GM21360 (cell line): Measurements from ENCODE around the gene CCL7.

Experiments
- ATAC-seq: cut with Tn5 transposase; IDR thresholded peaks from one replicate; pipeline ENCODE4 v1.9.1; 2021; ENCODE audit warnings: mild to moderate bottlenecking, moderate library complexity; ENCODE audit not compliant: unreplicated experiment

The CCL7 gene

DNA sequence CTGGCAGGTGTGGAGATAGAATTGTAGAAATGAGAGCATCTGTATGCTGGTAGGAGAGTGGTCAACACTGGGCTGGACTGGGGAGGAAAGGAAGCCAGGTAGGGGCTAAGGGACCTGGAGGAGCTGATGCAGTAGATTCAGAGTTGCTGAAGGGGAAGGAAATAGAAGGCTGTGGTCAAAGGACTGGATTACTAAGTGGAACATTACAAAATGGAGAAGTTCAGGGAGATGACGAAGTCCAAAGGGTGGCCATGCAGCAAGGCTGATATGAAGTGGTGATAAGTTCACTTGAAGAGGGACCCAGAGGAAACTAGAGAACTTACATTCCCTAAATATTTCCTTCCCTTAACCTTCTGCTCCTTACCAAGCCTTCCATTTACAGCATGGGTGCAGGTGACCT lies 23.6 kb upstream of the CCL7 start:
- no peak for ATAC-seq

DNA sequence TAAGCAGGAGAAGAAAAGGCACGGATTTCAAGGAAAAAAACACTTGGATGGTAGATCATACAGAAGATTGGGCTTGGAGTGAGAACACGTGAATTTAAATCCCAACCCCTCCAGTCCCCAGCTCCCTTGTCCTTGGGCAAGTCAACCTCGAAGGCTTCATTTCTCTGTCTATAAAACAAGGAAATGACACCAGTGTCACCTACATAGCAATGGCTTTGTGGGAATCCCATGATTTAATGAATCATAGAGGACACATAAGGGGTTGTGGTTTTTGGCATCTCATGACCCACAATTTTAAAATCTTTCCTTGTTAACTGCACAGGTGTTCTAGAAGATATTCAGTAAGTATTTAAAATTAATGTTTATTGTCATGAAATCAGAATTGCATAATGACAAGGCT lies 23.1 kb upstream of the CCL7 start:
- ATAC-seq: no peak

DNA sequence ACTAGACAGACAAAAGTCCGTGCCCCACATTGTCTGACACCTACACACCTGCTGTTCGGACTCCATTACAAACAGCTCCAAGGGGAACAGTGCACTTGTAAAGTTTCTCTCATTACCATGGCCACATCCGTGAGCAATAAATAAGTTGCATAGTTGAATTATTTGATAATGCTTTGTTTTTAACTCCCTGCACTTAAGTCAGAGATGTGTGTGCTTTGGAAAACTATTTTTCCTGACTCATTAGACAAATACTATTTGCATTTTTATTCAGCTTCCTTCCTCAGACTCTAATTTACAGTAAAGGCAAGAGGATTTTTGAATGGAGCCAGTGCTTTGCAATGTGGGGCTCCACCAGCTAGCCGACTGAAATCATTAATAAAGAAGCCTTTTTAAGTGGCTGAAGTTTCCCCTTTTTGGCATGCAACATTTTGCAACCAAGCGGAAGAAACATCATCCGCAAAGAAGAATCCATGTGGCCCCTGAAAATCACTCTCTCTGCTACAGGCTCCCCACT lies 21.5 kb upstream of the CCL7 start:
- ATAC-seq: no peak

DNA sequence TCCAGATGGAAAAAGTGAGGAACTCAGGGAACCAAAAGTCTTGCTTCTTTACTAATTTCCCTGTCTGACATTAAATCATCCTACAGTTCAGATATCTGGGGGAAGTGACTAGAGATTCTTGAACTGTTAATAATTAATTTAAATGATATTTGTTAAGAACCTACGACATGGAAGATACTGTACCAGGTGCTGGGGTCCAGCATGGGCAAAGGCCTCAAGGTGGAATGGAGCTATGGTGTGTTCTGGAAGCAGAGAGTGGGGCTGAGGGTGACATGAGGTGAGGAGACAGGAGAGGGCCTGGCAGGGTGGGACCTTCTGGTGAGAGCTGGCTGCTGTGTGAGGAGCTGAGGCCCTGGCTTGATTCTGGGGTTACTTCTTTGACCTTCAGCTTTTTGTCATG lies 21.0 kb upstream of the CCL7 start:
- no peak for ATAC-seq

DNA sequence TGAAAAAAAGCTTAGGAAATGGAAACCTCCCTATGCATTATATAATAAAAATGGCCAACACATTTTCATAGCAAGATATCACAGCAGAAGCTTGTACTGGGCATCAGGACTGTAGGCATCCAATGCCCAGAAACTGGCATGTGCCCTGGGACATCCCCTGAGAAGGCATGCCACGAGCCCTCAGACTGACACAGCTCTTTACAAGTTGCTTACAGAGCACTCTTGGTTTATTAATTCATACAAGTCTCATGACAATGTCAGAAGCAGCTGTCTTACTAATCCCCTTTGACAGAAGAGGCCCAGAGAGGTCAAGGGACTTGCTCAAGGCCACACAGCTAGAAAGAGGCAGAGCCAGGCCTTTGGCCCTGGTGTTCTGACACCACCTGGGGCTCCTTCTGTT lies 20.5 kb upstream of the CCL7 start:
- no peak for ATAC-seq

DNA sequence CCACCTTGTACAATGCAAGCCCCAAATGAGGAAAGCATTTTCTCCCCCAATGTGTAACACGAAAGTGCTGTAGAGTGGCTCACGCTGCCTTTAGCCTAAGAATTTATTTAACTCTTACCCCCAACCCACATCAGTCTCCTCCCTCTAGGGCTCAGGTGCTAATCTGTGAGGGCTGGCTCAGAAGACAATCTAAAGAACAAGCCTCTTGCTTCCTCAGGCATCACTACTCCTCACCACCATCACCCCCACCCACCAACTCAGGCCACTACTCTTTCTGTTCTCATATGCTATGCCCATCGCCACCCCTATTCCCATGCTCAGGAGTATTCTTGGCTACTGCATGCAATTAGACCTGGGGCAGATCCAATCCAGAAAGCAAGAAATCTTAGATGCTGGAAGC lies 18.8 kb upstream of the CCL7 start:
- no peak for ATAC-seq

DNA sequence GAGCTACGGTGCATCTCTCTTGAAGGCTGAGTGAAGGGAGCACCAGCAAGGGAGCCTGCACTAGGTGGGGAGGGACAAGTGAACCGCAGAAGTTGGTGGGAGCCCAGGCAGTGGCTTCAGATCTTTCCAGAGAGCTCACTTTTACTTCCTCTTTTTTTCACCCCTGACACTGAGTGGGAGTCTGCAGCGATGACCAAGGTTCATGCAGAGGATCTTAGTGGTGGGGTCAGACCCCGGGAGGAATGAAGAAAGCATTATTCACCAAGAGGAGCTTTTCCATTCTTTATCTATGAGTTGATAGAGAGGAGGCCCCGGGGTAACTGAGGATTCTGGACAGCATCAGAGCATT lies 18.0 kb upstream of the CCL7 start:
- no peak for ATAC-seq

DNA sequence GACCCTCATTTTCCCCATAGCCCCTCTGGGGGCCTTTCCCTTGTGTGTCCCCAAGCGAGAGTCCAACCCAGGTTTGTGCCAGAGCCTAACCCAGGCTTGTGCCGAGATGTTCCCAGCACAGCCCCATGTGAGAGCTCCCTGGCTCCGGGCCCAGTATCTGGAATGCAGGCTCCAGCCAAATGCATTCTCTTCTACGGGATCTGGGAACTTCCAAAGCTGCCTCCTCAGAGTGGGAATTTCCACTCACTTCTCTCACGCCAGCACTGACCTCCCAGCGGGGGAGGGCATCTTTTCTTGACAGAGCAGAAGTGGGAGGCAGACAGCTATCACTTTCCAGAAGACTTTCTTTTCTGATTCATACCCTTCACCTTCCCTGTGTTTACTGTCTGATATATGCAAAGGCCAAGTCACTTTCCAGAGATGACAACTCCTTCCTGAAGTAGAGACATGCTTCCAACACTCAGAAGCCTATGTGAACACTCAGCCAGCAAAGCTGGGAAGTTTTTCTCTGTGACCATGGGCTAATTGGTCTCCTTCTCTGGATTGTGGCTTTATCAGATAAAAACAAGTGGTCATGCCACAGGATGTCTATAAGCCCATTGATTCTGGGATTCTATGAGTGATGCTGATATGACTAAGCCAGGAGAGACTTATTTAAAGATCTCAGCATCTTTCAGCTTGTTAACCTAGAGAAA lies 17.4 kb upstream of the CCL7 start:
- no peak for ATAC-seq

DNA sequence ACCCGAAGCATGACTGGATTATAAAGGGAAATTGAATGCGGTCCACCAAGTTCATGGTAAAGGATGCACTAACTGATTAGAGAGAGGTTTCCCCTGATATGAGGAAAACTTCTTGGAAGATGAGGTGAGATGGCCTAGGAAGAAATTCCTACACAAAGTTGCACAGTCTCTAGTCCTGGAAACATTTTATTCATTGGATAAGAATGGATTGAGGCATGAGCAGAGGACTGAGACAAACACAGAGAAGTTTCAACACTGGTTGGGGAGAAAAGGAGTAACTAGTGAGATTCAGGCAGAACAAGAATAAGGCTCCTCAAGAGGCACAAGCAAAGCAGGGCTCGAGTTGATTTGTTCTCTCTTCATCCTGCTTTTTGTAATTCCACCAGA lies 16.9 kb upstream of the CCL7 start:
- ATAC-seq: no peak

DNA sequence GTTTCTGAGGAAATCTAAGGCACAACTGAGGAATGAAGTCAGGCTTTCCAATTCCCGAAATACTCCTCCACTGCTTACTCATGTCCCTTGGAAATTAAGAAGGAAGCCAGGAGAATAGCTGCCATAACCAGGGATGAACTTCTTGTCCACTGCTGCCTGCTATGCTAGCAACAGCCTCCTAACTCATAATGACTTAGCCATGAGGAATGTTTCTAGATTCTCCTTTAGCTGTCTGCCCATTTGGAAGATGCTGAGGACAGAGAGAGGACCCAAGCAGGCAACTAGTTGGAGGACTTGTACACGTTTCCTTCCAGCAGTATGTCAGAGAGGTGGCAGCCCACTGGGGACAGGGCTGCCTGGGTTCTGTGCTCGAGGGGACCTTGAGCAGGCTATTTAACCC lies 15.9 kb upstream of the CCL7 start:
- ATAC-seq: no peak

DNA sequence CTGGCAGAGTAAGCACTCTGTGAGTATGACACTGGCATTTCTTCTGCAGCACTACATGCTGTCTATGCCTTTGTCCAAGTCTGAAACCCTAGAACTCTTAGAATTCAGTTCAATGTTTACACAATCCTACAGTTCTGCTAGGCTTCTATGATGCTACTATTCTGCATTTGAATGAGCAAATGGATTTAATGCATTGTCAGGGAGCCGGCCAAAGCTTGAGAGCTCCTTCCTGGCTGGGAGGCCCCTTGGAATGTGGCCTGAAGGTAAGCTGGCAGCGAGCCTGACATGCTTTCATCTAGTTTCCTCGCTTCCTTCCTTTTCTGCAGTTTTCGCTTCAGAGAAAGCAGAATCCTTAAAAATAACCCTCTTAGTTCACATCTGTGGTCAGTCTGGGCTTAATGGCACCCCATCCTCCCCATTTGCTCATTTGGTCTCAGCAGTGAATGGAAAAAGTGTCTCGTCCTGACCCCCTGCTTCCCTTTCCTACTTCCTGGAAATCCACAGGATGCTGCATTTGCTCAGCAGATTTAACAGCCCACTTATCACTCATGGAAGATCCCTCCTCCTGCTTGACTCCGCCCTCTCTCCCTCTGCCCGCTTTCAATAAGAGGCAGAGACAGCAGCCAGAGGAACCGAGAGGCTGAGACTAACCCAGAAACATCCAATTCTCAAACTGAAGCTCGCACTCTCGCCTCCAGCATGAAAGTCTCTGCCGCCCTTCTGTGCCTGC lies 15.2 kb upstream of the CCL7 start, which contains the start of gene CCL2:
Gene CCL2 (plus strand): TSS at position 635 of the 730 bp plus-strand sequence. CDS start 65 bp downstream, at position 700.
- ATAC-seq: no peak

DNA sequence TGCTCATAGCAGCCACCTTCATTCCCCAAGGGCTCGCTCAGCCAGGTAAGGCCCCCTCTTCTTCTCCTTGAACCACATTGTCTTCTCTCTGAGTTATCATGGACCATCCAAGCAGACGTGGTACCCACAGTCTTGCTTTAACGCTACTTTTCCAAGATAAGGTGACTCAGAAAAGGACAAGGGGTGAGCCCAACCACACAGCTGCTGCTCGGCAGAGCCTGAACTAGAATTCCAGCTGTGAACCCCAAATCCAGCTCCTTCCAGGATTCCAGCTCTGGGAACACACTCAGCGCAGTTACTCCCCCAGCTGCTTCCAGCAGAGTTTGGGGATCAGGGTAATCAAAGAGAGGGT lies 14.7 kb upstream of the CCL7 start:
- no peak for ATAC-seq

DNA sequence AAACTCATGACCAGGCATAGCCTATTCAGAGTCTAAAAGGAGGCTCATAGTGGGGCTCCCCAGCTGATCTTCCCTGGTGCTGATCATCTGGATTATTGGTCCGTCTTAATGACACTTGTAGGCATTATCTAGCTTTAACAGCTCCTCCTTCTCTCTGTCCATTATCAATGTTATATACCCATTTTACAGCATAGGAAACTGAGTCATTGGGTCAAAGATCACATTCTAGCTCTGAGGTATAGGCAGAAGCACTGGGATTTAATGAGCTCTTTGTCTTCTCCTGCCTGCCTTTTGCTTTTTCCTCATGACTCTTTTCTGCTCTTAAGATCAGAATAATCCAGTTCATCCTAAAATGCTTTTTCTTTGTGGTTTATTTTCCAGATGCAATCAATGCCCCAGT lies 14.2 kb upstream of the CCL7 start:
- no peak for ATAC-seq

DNA sequence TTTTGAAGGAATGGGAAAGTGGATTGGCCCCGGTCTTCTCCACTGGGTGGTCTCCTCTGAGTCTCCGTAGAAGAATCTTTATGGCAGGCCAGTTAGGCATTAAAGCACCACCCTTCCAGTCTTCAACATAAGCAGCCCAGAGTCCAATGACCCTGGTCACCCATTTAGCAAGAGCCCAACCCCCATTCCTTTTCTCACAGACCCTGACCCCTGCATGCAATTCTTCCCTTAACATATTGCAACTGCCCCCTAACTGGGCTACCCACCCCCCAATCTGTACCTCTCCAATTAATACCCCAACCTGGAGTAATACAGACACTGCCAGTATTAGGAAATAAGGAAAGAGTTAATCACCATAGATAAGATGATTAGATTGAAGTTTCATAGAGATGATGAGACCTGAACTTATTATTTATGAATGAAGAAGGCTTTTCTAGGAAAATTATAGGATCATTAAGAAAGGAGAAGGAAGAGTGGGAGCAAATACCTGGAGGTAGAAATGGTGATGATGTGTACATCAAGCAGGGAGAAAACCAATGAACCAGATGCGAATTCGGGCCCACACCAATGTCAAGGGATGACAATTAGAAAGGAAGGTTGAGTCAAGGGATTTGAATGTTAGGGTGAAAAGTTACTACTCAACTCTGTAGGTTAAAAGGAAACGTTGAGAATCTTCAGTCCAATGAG lies 12.6 kb upstream of the CCL7 start:
- no peak for ATAC-seq

DNA sequence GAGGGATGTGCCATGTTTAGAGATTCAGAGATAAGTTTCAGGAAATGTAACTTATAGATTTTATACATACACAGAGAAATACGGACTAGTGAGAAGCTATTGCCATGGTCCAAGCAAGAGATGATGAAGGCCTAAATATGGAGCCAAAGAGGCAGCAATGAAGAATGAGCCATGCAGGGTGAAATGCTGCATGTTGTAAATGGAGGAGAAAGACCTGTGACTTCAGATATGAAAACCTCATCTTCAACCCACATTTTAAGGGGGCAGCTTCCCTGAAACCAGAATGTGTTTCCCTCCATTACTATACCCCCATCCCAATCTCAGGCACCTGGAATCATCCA lies 12.1 kb upstream of the CCL7 start:
- no peak for ATAC-seq

DNA sequence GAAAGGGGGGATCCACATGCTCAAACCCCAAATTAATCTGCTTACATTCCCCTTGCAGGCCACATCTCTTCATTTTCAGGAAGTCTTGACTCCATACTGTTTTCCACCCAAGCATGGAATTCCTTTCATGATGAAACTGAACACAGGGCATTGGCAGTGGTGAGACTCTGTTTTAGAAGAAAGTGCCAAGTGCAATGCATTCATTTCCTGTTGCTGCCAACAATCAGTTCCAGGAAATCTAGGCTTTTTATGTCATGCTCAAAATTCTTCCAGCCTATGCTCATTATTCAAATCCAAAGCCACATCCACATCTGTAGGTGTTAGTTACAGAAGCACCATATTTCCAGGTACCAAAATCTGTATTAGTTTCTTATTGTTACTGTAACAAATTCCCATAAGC lies 10.9 kb upstream of the CCL7 start:
- no peak for ATAC-seq

DNA sequence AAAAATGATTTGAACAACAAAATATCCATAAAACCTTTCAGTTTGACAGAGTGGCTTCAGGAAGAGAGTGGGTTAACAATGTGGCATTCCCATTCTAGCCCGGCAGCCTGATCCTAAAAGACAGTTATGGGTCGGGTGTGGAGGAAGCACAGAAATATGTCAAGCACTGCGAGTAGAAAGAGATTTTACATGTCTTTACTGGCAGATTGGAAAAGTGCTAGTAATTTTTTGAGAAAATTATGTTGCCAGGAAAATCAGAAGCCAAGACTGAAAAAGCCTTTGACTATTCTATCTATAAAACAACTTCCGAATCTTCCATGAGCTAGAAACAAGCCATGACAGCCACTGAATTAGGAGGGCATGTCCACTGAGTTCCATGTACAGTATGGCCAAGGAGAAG lies 9.2 kb upstream of the CCL7 start:
- no peak for ATAC-seq

DNA sequence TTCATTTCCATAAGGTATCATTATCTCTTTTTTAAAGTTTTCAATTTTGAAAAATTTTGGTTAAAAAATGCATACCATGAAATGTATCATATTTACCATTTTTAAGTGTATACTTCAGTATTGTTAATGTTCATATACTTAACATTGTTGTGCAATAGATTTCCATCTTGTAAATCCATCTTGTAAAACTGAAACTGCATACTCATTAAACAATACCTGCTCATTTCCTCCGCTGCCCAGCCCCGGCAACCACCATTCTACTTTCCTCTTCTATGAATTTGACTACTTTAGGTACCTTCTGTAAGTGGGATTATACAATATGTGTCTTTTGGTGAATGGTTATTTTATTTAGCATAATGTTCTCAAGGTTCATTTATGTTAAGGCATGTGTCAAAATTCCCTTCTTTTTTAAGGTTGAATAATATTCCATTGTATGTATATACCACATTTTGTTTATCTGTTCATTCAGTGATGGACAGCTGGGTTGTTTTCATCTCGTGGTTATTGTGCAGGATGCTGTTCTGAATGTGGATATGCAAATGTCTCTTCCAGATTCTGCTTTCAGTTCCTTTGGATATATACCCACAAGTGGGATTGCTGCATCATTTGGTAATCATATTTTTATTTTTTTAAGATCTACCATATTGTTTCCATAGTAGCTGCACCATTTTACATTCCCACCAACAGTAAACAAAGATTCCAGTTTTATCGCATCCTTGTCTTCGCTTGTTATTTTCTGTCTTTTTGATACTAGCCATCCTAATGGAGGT lies 8.3 kb upstream of the CCL7 start:
- ATAC-seq: no peak

DNA sequence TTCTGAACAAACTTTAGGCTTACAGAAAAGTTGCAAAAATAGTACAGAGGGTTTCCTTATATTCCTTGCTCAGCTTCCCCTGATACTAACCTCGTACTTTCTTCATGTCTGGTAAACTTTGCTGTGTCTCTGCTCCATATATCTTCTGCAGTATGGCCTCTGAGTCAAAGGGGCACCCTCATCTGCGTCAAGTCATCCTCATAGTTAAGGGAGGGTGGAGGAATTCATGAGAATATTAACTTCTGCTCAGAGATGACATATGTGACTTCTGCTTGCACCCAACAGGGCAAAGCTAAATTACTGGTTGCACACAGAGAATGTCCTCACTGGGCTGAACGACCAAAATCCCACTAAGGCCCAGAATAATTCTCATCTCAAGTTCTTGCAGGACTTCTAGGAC lies 4.3 kb upstream of the CCL7 start:
- no peak for ATAC-seq

DNA sequence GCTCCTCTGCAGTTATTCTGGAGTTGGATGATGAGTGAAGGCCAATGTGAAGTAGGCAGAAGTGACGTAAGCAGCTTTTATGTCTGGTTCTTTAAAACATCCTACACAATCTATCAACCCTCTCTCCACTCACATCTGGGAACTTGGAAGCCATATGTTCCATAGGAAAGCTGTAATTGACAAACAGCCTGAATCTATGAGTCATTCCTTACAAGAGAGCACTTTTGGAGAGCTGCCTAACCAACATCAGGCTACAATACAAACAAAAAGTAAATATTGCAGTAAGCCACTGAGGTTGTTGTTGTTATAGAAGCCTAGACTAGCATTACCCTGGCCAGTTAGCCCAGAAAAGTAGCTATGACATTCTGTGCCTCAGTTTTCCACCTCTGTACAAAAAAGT lies 5.9 kb downstream of the CCL7 start:
- ATAC-seq: no peak

DNA sequence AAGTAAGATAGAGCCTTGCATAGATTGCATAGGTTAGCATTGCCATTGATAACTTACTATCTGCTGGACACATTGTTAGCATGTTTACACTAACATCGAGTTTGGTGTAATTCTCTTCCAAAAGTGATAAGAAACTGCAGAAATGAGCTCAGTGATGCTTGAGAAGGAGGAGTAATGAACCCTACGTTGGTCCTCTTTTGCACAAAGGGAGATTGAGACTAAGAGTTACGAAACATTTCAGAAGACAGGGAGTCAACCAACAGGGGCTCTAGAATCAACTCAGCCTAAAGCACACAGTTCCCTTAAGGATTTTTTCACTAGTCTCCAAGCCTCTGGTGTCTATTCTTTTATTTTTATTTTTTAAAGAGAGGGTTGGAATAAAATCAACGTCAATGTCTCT lies 6.8 kb downstream of the CCL7 start:
- no peak for ATAC-seq

DNA sequence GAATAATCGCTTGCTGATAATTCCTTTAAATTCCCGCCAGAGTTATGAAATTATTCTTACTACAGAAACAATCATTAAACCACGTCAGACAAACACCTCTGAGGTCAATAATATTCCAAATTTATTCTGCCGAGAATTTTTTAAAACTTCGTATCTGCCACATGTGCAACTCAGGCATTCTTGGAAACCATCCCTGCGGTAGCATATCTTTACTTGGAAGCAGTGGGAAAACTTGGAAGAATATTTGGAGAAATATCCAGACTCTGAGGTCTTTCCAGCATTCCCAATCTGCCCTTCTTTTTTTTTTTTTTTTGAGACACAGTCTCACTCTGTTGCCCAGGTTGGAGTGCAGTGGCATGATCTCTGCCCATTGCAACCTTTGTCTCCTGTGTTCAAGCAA lies 13.6 kb downstream of the CCL7 start:
- ATAC-seq: no peak
